ENCODE data around the gene TPSAB1. TPM values are rescaled to one million over a fixed set of nuclear protein-coding genes. Genes with fewer than 3 reads are reported as not detected.

The TPSAB1 gene
- total and polyA plus RNA-seq, 10 of the 15 experiments (the other 5 are each of a cell fraction or from before 2014, with no cell fraction given): 0.06 TPM; not detected in 9

DNA sequence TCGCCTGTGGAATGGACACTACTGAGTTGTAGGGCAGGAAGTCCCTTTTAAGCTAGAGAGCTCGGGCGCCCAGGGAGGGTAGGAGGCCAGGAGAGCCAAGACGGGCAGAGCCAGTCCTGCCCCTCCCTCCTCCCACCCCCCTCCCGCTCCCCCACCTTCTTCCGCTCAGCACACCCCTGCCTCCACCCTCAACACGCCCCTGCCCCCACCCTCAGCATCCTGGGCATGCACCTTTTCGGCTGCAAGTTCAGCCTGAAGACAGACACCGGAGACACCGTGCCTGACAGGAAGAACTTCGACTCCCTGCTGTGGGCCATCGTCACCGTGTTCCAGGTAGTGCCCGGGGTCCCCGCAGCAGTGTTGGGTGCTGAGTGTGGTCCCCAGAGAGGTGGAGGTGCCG, 33.7 kb upstream of the TPSAB1 start:
- no peak for FAIRE-seq
- intact Hi-C loops (cut with micrococcal nuclease; ENCODE audit: unreplicated experiment): no loop called here

More for the DNA sequence above, 33.7 kb upstream of the TPSAB1 start:
- Histone ChIP-seq H3K4me2 (ENCODE audit: control insufficient read depth, insufficient read depth) (no peak overlapping the region), H3K27me3 (replicated peaks in 1 of 2; ENCODE audit: control insufficient read depth in 2 of 2, insufficient read depth in 2 of 2, low read length in 1 of 2) (no peaks in the 10 kb centered on the region), H3K9ac (ENCODE audit: control insufficient read depth, insufficient read depth, low read length) (no peak overlapping the region), H3K4me1 (ENCODE audit: control insufficient read depth, insufficient read depth, low read length) (no peaks in the 10 kb centered on the region), H2AFZ (ENCODE audit: control insufficient read depth, low read depth, low read length) (no peak overlapping the region), H3K27ac (ENCODE audit: control insufficient read depth, insufficient read depth) (no peak overlapping the region), H3K79me2 (ENCODE audit: control insufficient read depth, insufficient read depth, low read length) (no peaks in the 10 kb centered on the region), H4K20me1 (ENCODE audit: control insufficient read depth, insufficient read depth) (no peaks in the 10 kb centered on the region), H3K4me3 (no peak overlapping the region), H3K36me3 (ENCODE audit: control insufficient read depth in 2 of 2, insufficient read depth in 2 of 2, low read length in 1 of 2) (no peaks in the 10 kb centered on the region), H3K9me3 (replicated peaks; ENCODE audit: control insufficient read depth, insufficient read depth, low read length) (no peaks in the 10 kb centered on the region)
- 50% methylated on average over 12 of the region's 16 CpGs for WGBS (ENCODE audit: insufficient coverage, insufficient replicate concordance, low lambda C conversion rate, missing lambda C conversion rate)
- BruUV-seq (replicated peaks): no TSS peak
- ChIA-PET RAD21 (ENCODE audit: unreplicated experiment) (no interaction called here), SMC1A (ENCODE audit: uncharacterized antibody, unreplicated experiment) (no interaction called here), CTCF (no interaction called here), POLR2A (no interaction called here)
- in situ Hi-C loops (cut with MboI): no loop called here
- TF ChIP-seq CHD4 (IDR thresholded peaks at IDR 0.05) (no peak), GATAD2B (conservative IDR thresholded peaks at IDR 0.05; ENCODE audit: low read depth) (no peak), SREBF1 (IDR thresholded peaks at IDR 0.05; ENCODE audit: low read length) (no peak), KLF5 (IDR thresholded peaks at IDR 0.05; ENCODE audit: partially characterized antibody) (no peak), CREB1 (IDR thresholded peaks at IDR 0.05; ENCODE audit: low read depth) (no peak), ZSCAN29 (IDR thresholded peaks at IDR 0.05) (no peak), HCFC1 (IDR thresholded peaks at IDR 0.05; ENCODE audit: low read length) (no peak), MTA3 (IDR thresholded peaks at IDR 0.05; ENCODE audit: borderline replicate concordance, low read length) (no peak), TCF12 (IDR thresholded peaks at IDR 0.05; ENCODE audit: low read depth, low read length) (no peak), SIN3A (IDR thresholded peaks at IDR 0.05; ENCODE audit: low read depth, low read length) (no peak), HDGF (IDR thresholded peaks at IDR 0.05) (no peak), JUNB (IDR thresholded peaks at IDR 0.05) (no peak), NR2C2 (IDR thresholded peaks at IDR 0.05; ENCODE audit: borderline replicate concordance, control insufficient read depth, insufficient read length, low read depth) (no peak), WRNIP1 (IDR thresholded peaks at IDR 0.05; ENCODE audit: borderline replicate concordance, low read depth, low read length) (no peak), RCOR1 (conservative IDR thresholded peaks at IDR 0.05; ENCODE audit: low read depth, low read length) (no peak)
- TF ChIP-seq, protein P1, sequence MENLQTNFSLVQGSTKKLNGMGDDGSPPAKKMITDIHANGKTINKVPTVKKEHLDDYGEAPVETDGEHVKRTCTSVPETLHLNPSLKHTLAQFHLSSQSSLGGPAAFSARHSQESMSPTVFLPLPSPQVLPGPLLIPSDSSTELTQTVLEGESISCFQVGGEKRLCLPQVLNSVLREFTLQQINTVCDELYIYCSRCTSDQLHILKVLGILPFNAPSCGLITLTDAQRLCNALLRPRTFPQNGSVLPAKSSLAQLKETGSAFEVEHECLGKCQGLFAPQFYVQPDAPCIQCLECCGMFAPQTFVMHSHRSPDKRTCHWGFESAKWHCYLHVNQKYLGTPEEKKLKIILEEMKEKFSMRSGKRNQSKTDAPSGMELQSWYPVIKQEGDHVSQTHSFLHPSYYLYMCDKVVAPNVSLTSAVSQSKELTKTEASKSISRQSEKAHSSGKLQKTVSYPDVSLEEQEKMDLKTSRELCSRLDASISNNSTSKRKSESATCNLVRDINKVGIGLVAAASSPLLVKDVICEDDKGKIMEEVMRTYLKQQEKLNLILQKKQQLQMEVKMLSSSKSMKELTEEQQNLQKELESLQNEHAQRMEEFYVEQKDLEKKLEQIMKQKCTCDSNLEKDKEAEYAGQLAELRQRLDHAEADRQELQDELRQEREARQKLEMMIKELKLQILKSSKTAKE (IDR thresholded peaks at IDR 0.05; ENCODE audit: low read depth, poor library complexity, severe bottlenecking): no peak
- TF ChIP-seq, protein P2, sequence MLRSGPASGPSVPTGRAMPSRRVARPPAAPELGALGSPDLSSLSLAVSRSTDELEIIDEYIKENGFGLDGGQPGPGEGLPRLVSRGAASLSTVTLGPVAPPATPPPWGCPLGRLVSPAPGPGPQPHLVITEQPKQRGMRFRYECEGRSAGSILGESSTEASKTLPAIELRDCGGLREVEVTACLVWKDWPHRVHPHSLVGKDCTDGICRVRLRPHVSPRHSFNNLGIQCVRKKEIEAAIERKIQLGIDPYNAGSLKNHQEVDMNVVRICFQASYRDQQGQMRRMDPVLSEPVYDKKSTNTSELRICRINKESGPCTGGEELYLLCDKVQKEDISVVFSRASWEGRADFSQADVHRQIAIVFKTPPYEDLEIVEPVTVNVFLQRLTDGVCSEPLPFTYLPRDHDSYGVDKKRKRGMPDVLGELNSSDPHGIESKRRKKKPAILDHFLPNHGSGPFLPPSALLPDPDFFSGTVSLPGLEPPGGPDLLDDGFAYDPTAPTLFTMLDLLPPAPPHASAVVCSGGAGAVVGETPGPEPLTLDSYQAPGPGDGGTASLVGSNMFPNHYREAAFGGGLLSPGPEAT (IDR thresholded peaks at IDR 0.05; ENCODE audit: low read depth): no peak
- no peak for DNase-seq (ENCODE audit: low read depth, low spot score)
- no peak for ATAC-seq

Data from GM12878 (cell line).